RWPE2 (cell line): ENCODE data around the gene DNM1L.

Experiments
- ATAC-seq: fragments of 200-7000 bp; cut with Tn5 transposase; 3 replicates; pipeline ENCODE4 v1.9.1; 2021; ENCODE audit warnings: low read depth
- DNase-seq: peaks from one replicate; pipeline ENCODE4 v3.0.0-alpha.2; 2020; ENCODE audit warnings: low spot score
- H3K27ac ChIP-seq: fragments of 450-650 bp; 2 replicates; pipeline ENCODE4 v1.5.1; 2017; ENCODE audit warnings: mild to moderate bottlenecking; ENCODE audit not compliant: poor library complexity, severe bottlenecking
- H3K27me3 ChIP-seq: fragments of 250-450 bp; sonication (Bioruptor Pico); 2 replicates; pipeline ENCODE4 v1.5.1; 2021; ENCODE audit warnings: mild to moderate bottlenecking, moderate library complexity; ENCODE audit not compliant: insufficient read depth, poor library complexity, severe bottlenecking
- H3K36me3 ChIP-seq: fragments of 250-450 bp; sonication (Bioruptor Pico); 2 replicates; pipeline ENCODE4 v1.5.1; 2020; ENCODE audit warnings: low read depth, mild to moderate bottlenecking, moderate library complexity
- H3K4me1 ChIP-seq: fragments of 250-450 bp; sonication (Bioruptor Pico); 2 replicates; pipeline ENCODE4 v1.5.1; 2021; ENCODE audit warnings: mild to moderate bottlenecking, moderate library complexity; ENCODE audit not compliant: insufficient read depth, poor library complexity, severe bottlenecking
- H3K4me3 ChIP-seq: fragments of 250-450 bp; sonication (Bioruptor Pico); 2 replicates; pipeline ENCODE4 v1.5.1; 2021; ENCODE audit warnings: mild to moderate bottlenecking, moderate library complexity; ENCODE audit not compliant: severe bottlenecking
- H3K9me3 ChIP-seq: fragments of 250-450 bp; sonication (Bioruptor Pico); 2 replicates; pipeline ENCODE4 v1.5.1; 2021; ENCODE audit warnings: mild to moderate bottlenecking, moderate library complexity; ENCODE audit not compliant: severe bottlenecking
- TF ChIP-seq, protein P1 (sequence below): fragments of 450-650 bp; IDR thresholded peaks from one replicate; pipeline ENCODE4 v1.5.1; 2017; ENCODE audit warnings: mild to moderate bottlenecking, moderate library complexity; ENCODE audit not compliant: poor library complexity, severe bottlenecking

DNM1L gene

DNA sequence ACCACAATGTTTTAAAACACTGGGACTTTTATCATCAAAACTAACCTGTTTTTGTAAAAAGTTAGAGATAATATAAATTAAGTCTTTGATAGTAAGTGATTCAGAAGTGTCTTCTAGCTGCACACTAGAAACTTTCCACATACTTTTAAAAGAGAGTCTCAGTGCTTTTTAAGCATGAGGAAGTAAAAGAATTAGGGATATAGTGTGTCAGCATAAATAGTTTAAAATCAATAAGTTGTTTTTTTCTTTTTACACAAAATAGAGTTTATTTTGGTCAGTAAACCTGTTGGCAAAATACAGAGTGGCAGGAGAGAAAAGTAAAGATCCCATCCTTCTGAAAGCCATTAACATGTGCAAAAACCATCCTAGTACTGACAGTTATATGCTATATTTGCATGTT lies 1.7 kb downstream of the DNM1L start:
- Histone ChIP-seq H3K27me3 (no peaks in the 10 kb centered on the region), H3K27ac (peak overlapping the region; percentile 84), H3K4me3 (peak overlapping the region; percentile 64), H3K36me3 (peaks cover 22% of the 10 kb centered on the region), H3K9me3 (no peaks in the 10 kb centered on the region), H3K4me1 (peaks cover 19% of the 10 kb centered on the region)
- DNase-seq (no peak), ATAC-seq (no peak)
- TF ChIP-seq, protein P1, sequence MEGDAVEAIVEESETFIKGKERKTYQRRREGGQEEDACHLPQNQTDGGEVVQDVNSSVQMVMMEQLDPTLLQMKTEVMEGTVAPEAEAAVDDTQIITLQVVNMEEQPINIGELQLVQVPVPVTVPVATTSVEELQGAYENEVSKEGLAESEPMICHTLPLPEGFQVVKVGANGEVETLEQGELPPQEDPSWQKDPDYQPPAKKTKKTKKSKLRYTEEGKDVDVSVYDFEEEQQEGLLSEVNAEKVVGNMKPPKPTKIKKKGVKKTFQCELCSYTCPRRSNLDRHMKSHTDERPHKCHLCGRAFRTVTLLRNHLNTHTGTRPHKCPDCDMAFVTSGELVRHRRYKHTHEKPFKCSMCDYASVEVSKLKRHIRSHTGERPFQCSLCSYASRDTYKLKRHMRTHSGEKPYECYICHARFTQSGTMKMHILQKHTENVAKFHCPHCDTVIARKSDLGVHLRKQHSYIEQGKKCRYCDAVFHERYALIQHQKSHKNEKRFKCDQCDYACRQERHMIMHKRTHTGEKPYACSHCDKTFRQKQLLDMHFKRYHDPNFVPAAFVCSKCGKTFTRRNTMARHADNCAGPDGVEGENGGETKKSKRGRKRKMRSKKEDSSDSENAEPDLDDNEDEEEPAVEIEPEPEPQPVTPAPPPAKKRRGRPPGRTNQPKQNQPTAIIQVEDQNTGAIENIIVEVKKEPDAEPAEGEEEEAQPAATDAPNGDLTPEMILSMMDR: no peak

DNA sequence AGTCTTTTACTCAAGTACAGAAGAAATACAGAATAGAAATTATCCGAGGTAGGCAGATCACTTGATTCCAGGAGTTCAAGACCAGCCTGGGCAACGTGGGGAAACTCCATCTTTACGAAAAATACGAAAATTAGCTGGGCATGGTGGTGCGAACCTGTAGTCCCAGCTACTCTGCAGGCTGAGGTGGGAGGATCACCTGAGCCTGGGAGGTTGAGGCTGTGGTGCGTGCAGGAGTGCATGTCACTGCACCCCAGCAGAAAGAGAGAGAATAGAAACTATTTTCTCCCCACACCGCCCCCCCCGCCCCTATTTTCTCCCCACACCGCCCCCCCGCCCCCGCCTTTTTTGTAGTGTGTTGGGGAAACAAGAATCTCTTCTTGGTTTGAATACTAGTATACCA lies 2.2 kb downstream of the DNM1L start:
- Histone ChIP-seq H3K27me3 (no peaks in the 10 kb centered on the region), H3K27ac (peak overlapping the region; percentile 84), H3K9me3 (no peaks in the 10 kb centered on the region), H3K4me1 (peaks cover 19% of the 10 kb centered on the region), H3K4me3 (peak overlapping the region; percentile 64), H3K36me3 (peaks cover 25% of the 10 kb centered on the region)
- TF ChIP-seq, protein P1: no peak
- no peak for ATAC-seq
- DNase-seq: no peak

DNA sequence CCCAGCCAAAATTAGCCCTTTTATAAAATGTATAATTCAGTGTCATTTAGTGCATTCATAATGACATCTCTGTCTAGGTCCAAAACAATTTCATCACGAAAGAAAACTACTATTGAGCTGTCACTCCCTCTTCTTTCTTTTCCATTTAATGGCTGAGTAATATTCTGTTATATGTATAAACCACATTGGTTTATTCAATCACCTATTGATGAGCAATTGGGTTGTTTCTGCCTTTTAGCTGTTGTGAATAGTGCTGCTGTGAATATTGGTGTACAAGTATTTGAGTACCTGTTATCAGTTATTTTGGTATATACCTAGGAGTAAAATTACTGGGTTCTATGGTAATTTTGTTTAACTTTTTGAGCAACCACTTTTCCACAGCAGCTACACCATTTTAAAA lies 7.2 kb downstream of the DNM1L start:
- Histone ChIP-seq H3K4me3 (no peak overlapping the region), H3K4me1 (peaks cover 5% of the 10 kb centered on the region), H3K27me3 (no peaks in the 10 kb centered on the region), H3K9me3 (no peaks in the 10 kb centered on the region), H3K27ac (no peak overlapping the region), H3K36me3 (peaks cover 26% of the 10 kb centered on the region)
- DNase-seq (no peak), ATAC-seq (no peak)
- TF ChIP-seq, protein P1: no peak

DNA sequence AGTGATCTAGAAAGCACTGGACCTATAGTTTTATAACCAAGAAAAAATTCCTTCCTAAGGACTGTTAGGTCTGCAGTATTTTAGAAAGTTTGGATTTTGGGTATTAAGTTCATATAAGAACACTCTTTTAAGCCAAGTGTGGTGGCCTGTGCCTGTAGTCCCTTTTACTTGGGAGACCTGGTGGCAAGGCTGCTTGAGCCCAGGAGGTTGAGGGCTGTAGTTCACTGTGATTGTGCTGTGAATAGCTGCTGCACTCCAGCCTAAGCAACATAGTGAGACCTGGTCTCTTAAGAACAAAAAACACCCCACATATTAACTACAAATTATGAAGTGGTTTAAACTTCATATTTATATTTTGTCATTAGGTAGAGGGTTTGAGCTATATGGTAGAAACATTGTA lies 9.7 kb downstream of the DNM1L start:
- Histone ChIP-seq H3K27ac (no peak overlapping the region), H3K4me1 (no peaks in the 10 kb centered on the region), H3K36me3 (peaks cover 29% of the 10 kb centered on the region), H3K9me3 (no peaks in the 10 kb centered on the region), H3K27me3 (no peaks in the 10 kb centered on the region), H3K4me3 (no peak overlapping the region)
- DNase-seq (no peak), ATAC-seq (no peak)
- TF ChIP-seq, protein P1: no peak

DNA sequence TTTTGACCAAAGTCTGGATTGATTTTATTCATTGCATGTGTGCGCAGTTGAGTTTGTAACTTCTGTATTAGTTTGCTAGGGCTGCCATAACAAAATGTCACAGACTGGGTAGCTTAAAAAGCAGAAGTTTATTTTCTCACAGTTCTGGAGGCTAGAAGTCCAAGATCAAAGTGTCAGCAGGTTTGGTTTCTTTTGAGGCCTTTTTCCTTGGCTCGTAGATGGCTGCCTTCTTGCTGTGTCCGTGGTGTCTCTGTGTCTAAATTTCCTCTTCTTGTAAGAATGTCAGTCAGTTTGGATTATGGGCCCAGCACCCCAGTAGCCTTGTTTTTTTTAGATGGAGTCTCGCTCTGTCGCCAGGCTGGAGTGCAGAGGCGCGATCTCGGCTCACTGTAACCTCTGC lies 11.8 kb downstream of the DNM1L start:
- TF ChIP-seq, protein P1: no peak
- no peak overlapping the region for H3K4me3 ChIP-seq
- ATAC-seq: no peak
- H3K27ac ChIP-seq: no peak overlapping the region
- no peak for DNase-seq
- no peaks in the 10 kb centered on the region for H3K27me3 ChIP-seq
- H3K4me1 ChIP-seq: no peaks in the 10 kb centered on the region
- H3K36me3 ChIP-seq: peaks cover 34% of the 10 kb centered on the region
- no peaks in the 10 kb centered on the region for H3K9me3 ChIP-seq
